Measurements from ENCODE around the gene OPCML.

The OPCML gene

DNA sequence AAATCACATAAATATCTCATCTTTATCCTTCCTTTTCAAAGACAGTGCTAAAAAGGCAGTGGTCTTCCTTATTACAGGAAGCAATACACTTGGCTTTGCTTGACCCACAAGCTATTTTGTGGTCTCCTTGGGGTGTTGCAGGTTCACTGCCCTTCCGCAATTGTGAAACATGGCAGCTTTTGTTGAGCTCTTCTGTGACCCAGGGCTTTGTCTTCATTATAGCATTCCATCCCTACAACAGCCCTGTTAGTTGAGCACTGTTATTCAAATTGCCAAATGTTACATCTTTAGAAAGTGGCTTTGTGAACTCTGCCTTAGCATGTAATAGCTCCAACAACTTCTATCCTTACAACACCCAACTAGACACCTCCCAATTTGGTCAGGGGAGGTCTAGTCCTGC lies 107.1 kb downstream of the OPCML start:
- Histone ChIP-seq H3K27me3 (ENCODE audit: insufficient read depth, poor library complexity, severe bottlenecking) (no peaks in the 10 kb centered on the region), H3K4me3 (replicated peaks; ENCODE audit: insufficient read depth, low read length) (no peak overlapping the region), H3K27ac (replicated peaks) (no peak overlapping the region)
- no peak for DNase-seq (ENCODE audit: low read depth in 1 of 2, low spot score in 1 of 2)
- TF ChIP-seq POLR2AphosphoS5 (IDR thresholded peaks at IDR 0.05; ENCODE audit: low read depth) (no peak), GABPA (IDR thresholded peaks at IDR 0.05; ENCODE audit: low read depth) (no peak), SPI1 (IDR thresholded peaks at IDR 0.05; ENCODE audit: borderline replicate concordance, low read depth) (no peak)
- TF ChIP-seq, protein P1, sequence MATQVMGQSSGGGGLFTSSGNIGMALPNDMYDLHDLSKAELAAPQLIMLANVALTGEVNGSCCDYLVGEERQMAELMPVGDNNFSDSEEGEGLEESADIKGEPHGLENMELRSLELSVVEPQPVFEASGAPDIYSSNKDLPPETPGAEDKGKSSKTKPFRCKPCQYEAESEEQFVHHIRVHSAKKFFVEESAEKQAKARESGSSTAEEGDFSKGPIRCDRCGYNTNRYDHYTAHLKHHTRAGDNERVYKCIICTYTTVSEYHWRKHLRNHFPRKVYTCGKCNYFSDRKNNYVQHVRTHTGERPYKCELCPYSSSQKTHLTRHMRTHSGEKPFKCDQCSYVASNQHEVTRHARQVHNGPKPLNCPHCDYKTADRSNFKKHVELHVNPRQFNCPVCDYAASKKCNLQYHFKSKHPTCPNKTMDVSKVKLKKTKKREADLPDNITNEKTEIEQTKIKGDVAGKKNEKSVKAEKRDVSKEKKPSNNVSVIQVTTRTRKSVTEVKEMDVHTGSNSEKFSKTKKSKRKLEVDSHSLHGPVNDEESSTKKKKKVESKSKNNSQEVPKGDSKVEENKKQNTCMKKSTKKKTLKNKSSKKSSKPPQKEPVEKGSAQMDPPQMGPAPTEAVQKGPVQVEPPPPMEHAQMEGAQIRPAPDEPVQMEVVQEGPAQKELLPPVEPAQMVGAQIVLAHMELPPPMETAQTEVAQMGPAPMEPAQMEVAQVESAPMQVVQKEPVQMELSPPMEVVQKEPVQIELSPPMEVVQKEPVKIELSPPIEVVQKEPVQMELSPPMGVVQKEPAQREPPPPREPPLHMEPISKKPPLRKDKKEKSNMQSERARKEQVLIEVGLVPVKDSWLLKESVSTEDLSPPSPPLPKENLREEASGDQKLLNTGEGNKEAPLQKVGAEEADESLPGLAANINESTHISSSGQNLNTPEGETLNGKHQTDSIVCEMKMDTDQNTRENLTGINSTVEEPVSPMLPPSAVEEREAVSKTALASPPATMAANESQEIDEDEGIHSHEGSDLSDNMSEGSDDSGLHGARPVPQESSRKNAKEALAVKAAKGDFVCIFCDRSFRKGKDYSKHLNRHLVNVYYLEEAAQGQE (IDR thresholded peaks at IDR 0.05; ENCODE audit: insufficient replicate concordance, low read depth) = no peak
- TF ChIP-seq, protein P2, sequence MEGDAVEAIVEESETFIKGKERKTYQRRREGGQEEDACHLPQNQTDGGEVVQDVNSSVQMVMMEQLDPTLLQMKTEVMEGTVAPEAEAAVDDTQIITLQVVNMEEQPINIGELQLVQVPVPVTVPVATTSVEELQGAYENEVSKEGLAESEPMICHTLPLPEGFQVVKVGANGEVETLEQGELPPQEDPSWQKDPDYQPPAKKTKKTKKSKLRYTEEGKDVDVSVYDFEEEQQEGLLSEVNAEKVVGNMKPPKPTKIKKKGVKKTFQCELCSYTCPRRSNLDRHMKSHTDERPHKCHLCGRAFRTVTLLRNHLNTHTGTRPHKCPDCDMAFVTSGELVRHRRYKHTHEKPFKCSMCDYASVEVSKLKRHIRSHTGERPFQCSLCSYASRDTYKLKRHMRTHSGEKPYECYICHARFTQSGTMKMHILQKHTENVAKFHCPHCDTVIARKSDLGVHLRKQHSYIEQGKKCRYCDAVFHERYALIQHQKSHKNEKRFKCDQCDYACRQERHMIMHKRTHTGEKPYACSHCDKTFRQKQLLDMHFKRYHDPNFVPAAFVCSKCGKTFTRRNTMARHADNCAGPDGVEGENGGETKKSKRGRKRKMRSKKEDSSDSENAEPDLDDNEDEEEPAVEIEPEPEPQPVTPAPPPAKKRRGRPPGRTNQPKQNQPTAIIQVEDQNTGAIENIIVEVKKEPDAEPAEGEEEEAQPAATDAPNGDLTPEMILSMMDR (IDR thresholded peaks at IDR 0.05; ENCODE audit: insufficient read depth, low read length) = no peak

GRCh38 chr11:133418218-133418617 lies 114.1 kb downstream of the OPCML start:
- Histone ChIP-seq H3K4me3 (replicated peaks; ENCODE audit: insufficient read depth, low read length) (no peak overlapping the region), H3K27ac (replicated peaks) (no peak overlapping the region), H3K27me3 (ENCODE audit: insufficient read depth, poor library complexity, severe bottlenecking) (no peaks in the 10 kb centered on the region)
- TF ChIP-seq SPI1 (IDR thresholded peaks at IDR 0.05; ENCODE audit: borderline replicate concordance, low read depth) (no peak), GABPA (IDR thresholded peaks at IDR 0.05; ENCODE audit: low read depth) (no peak), POLR2AphosphoS5 (IDR thresholded peaks at IDR 0.05; ENCODE audit: low read depth) (no peak)
- TF ChIP-seq, protein P1 (IDR thresholded peaks at IDR 0.05; ENCODE audit: insufficient replicate concordance, low read depth) = no peak
- TF ChIP-seq, protein P2 (IDR thresholded peaks at IDR 0.05; ENCODE audit: insufficient read depth, low read length) = no peak
- DNase-seq (ENCODE audit: low read depth in 1 of 2, low spot score in 1 of 2) = no peak

DNA sequence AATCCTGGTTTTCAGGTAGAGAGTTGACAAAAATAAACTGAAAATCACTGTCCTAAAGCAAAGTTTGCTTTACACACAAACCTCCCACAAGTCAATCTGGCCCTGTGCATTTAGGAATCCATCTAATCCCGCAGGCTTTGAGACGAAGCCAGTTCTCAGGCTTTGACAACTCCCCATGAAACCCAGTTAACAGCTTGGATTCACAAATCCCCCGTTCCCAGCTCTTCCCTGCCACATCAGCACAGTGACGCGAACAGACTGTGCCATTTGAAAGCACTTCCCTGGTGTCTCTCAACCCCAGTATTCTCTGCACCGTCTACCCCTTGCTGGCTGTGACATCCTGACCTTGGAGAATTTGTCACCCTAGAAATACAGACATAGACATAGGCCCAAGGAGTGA lies 117.8 kb downstream of the OPCML start:
- TF ChIP-seq, protein P1 (IDR thresholded peaks at IDR 0.05; ENCODE audit: insufficient replicate concordance, low read depth) = no peak
- TF ChIP-seq SPI1 (IDR thresholded peaks at IDR 0.05; ENCODE audit: borderline replicate concordance, low read depth) (no peak), POLR2AphosphoS5 (IDR thresholded peaks at IDR 0.05; ENCODE audit: low read depth) (no peak), GABPA (IDR thresholded peaks at IDR 0.05; ENCODE audit: low read depth) (no peak)
- TF ChIP-seq, protein P2 (IDR thresholded peaks at IDR 0.05; ENCODE audit: insufficient read depth, low read length) = no peak
- Histone ChIP-seq H3K27me3 (ENCODE audit: insufficient read depth, poor library complexity, severe bottlenecking) (no peaks in the 10 kb centered on the region), H3K4me3 (replicated peaks; ENCODE audit: insufficient read depth, low read length) (no peak overlapping the region), H3K27ac (replicated peaks) (no peak overlapping the region)
- no peak for DNase-seq (ENCODE audit: low read depth in 1 of 2, low spot score in 1 of 2)

Data from HL-60 (cell line).